HG02840 (cell line): ENCODE results near the gene PROM1.

Experiments used
- ATAC-seq: cut with Tn5 transposase; IDR thresholded peaks from one replicate; pipeline ENCODE4 v1.9.1; 2021; ENCODE audit warnings: mild to moderate bottlenecking, moderate library complexity, moderate number of reproducible peaks; ENCODE audit not compliant: unreplicated experiment, low FRiP score

Gene PROM1

GRCh38 chr4:16066586-16067128, 17.2 kb downstream of the PROM1 start:
- no peak for ATAC-seq

- no peak for ATAC-seq
These were observed 18.8 kb downstream of the PROM1 start for GRCh38 chr4:16065066-16065465.

- ATAC-seq = no peak
These were observed 21.2 kb downstream of the PROM1 start for GRCh38 chr4:16062601-16063000.

GRCh38 chr4:16056681-16057385, 27.0 kb downstream of the PROM1 start:
- no peak for ATAC-seq

- no peak for ATAC-seq
These were observed 27.9 kb downstream of the PROM1 start for GRCh38 chr4:16055873-16056272.

GRCh38 chr4:16055471-16055870, 28.4 kb downstream of the PROM1 start:
- ATAC-seq = no peak

- no peak for ATAC-seq
These were observed 30.9 kb downstream of the PROM1 start for GRCh38 chr4:16052939-16053338.

GRCh38 chr4:16051980-16052379, 31.8 kb downstream of the PROM1 start:
- no peak for ATAC-seq

- no peak for ATAC-seq
These were observed 32.7 kb downstream of the PROM1 start for GRCh38 chr4:16051132-16051531.

GRCh38 chr4:16050669-16051068, 33.2 kb downstream of the PROM1 start:
- ATAC-seq = no peak

GRCh38 chr4:16048619-16049419, 35.0 kb downstream of the PROM1 start:
- no peak for ATAC-seq

GRCh38 chr4:16045687-16046086, 38.1 kb downstream of the PROM1 start:
- ATAC-seq = no peak

GRCh38 chr4:16043642-16044498, 40.0 kb downstream of the PROM1 start:
- no peak for ATAC-seq

- ATAC-seq = no peak
These were observed 44.7 kb downstream of the PROM1 start for GRCh38 chr4:16039139-16039538.

- ATAC-seq = no peak
These were observed 45.9 kb downstream of the PROM1 start for GRCh38 chr4:16037901-16038300.

- ATAC-seq = no peak
These were observed 48.0 kb downstream of the PROM1 start for GRCh38 chr4:16035843-16036242.

- ATAC-seq = no peak
These were observed 49.6 kb downstream of the PROM1 start for GRCh38 chr4:16034010-16034748.

- no peak for ATAC-seq
These were observed 51.4 kb downstream of the PROM1 start for GRCh38 chr4:16032396-16032770.

- ATAC-seq = no peak
These were observed 52.1 kb downstream of the PROM1 start for GRCh38 chr4:16031546-16032395.
